K562 (cell line): Measurements from ENCODE around the gene SKAP2. TPM values are rescaled to one million over a fixed set of nuclear protein-coding genes. Genes with fewer than 3 reads are reported as not detected.

ENCODE experiments used
- ATAC-seq: fragments of 200-7000 bp; cut with Tn5 transposase; 3 replicates; pipeline ENCODE4 v1.9.1; 2020; ENCODE audit warnings: moderate library complexity
- BruUV-seq: library from RNA; stranded (reverse); fragments of 400-500 nt; replicated peaks from 2 replicates; lab custom pipeline; 2021; lab: Mats Ljungman, UMichigan
- CTCF ChIA-PET: fragments of 300-600 bp; formaldehyde crosslinking; extraction: SDS; loops from one replicate; lab custom pipeline; 2021; ENCODE audit warnings: low intra/inter-chr PET ratio; lab: Yijun Ruan, JAX
- POLR2A ChIA-PET: fragments of 300-600, 350-650 bp; sonication (Branson Sonifier 250); formaldehyde crosslinking; extraction: SDS; loops from one replicate; lab custom pipeline; 2021; ENCODE audit warnings: antibody characterized with exemption, inconsistent platforms; lab: Yijun Ruan, JAX
- DNase-seq, 4 experiments: peaks; one replicate each; pipeline versions ENCODE4 v3.0.0 to v3.0.0-alpha.2; 2011 to 2018; ENCODE audit warnings: low spot score in 3 of 4, mixed read lengths in 3 of 4; ENCODE audit errors: extremely low read depth in 1 of 4
- FAIRE-seq: peaks from 2 replicates; lab custom pipeline; 2011; peaks lifted over from hg19 to GRCh38; lab: Jason Lieb, UNC
- H2AFZ ChIP-seq: 2 replicates; pipeline ENCODE4 v1.6.0; 2011; ENCODE audit warnings: low read depth, low read length, control low read depth, inconsistent platforms
- H3K27ac ChIP-seq: fragments of 200-600 bp; 3 replicates; pipeline ENCODE4 v1.8.0; 2011; ENCODE audit warnings: low read depth, mild to moderate bottlenecking, control low read depth, inconsistent platforms, low read length, moderate library complexity, mixed read lengths; ENCODE audit errors: extremely low read depth
- H3K27me3 ChIP-seq, 2 experiments: fragments of 300-600 bp in 1 of 2; 2 replicates in 1 of 2; 3 replicates in 1 of 2; pipeline versions ENCODE4 v1.6.0 to v1.8.0; 2011; ENCODE audit warnings: inconsistent platforms in 2 of 2, low read length in 2 of 2, mild to moderate bottlenecking in 1 of 2, mixed read lengths in 1 of 2, moderate library complexity in 1 of 2; ENCODE audit not compliant: control insufficient read depth in 2 of 2, insufficient read depth in 2 of 2
- H3K36me3 ChIP-seq: fragments of 300-600 bp; 3 replicates; pipeline ENCODE4 v1.8.0; 2011; ENCODE audit warnings: mild to moderate bottlenecking, low read length, inconsistent platforms; ENCODE audit not compliant: control insufficient read depth, insufficient read depth
- H3K4me1 ChIP-seq, 2 experiments: fragments of 200-600 bp in 1 of 2; replicated peaks in 1 of 2; 2 replicates in 1 of 2; 3 replicates in 1 of 2; pipeline versions ENCODE4 v1.5.1 to v1.8.0; 2011; ENCODE audit warnings: inconsistent platforms in 2 of 2, low read length in 2 of 2, mild to moderate bottlenecking in 1 of 2, mixed read lengths in 1 of 2, moderate library complexity in 1 of 2; ENCODE audit not compliant: control insufficient read depth in 2 of 2, insufficient read depth in 2 of 2
- H3K4me2 ChIP-seq: 2 replicates; pipeline ENCODE4 v1.6.1; 2011; ENCODE audit warnings: low read length, control low read depth, inconsistent platforms, mixed read lengths; ENCODE audit not compliant: insufficient read depth
- H3K4me3 ChIP-seq: fragments of 200-600 bp; sonication (generic), shearing (Covaris generic); 2 replicates; pipeline ENCODE4 v1.5.1; 2016; ENCODE audit warnings: control low read depth, inconsistent platforms
- H3K79me2 ChIP-seq: fragments of 200-600 bp; 3 replicates; pipeline ENCODE4 v1.8.0; 2011; ENCODE audit warnings: low read length, inconsistent platforms; ENCODE audit not compliant: control insufficient read depth, insufficient read depth
- H3K9ac ChIP-seq, 2 experiments: 2 replicates each; pipeline versions ENCODE4 v1.6.0 to v1.6.1; 2011; ENCODE audit warnings: low read depth in 2 of 2, low read length in 2 of 2, control low read depth in 1 of 2, inconsistent platforms in 1 of 2, mild to moderate bottlenecking in 1 of 2, mixed read lengths in 1 of 2; ENCODE audit not compliant: insufficient read depth in 1 of 2
- H3K9me1 ChIP-seq: one replicate; pipeline ENCODE4 v1.6.0; 2011; ENCODE audit warnings: inconsistent platforms, mild to moderate bottlenecking, low read length, moderate library complexity; ENCODE audit not compliant: control insufficient read depth, insufficient read depth
- H3K9me3 ChIP-seq: replicated peaks from 2 replicates; pipeline ENCODE4 v1.5.1; 2011; ENCODE audit warnings: low read depth, low read length, inconsistent platforms; ENCODE audit not compliant: control insufficient read depth, insufficient read depth
- H4K20me1 ChIP-seq: replicated peaks from 2 replicates; pipeline ENCODE4 v1.6.1; 2011; ENCODE audit warnings: low read length, inconsistent platforms, mixed read lengths; ENCODE audit not compliant: control insufficient read depth, insufficient read depth
- CBX3 ChIP-seq, 2 experiments: IDR thresholded peaks; 1 replicate in 1 of 2; 2 replicates in 1 of 2; pipeline ENCODE4 v1.6.1; 2012; ENCODE audit warnings: inconsistent platforms in 2 of 2, low read length in 2 of 2, borderline replicate concordance in 1 of 2, control low read depth in 1 of 2
- CCAR2 ChIP-seq: fragments of 200-400 bp; formaldehyde crosslinking; IDR thresholded peaks from 2 replicates; pipeline ENCODE4 v1.6.1; 2017; ENCODE audit warnings: mild to moderate bottlenecking, low read depth, low read length
- EWSR1 ChIP-seq: fragments of 450-650 bp; IDR thresholded peaks from 2 replicates; pipeline ENCODE4 v1.6.1; 2018; ENCODE audit warnings: borderline replicate concordance, mild to moderate bottlenecking, low read depth, moderate library complexity; ENCODE audit not compliant: partially characterized antibody
- FOXA3 ChIP-seq, 2 experiments: fragments of 450-650 bp in 1 of 2; sonication (generic) in 1 of 2; formaldehyde crosslinking; IDR thresholded peaks in 1 of 2; conservative IDR thresholded peaks in 1 of 2; 2 replicates each; pipeline versions ENCODE4 v1.4.0 to v1.8.0; 2020 to 2022; ENCODE audit warnings: mild to moderate bottlenecking in 2 of 2, missing genetic modification reagents in 1 of 2
- KDM1A ChIP-seq, 2 experiments: fragments of 450-650 bp; IDR thresholded peaks; 2 replicates each; pipeline ENCODE4 v1.6.1; 2016; ENCODE audit warnings: mild to moderate bottlenecking in 2 of 2
- KDM2B ChIP-seq: fragments of 250-450 bp; sonication (Bioruptor Pico); IDR thresholded peaks from 2 replicates; pipeline ENCODE4 v1.8.0; 2021; ENCODE audit warnings: mild to moderate bottlenecking, moderate library complexity
- MBD2 ChIP-seq: sonication (generic); IDR thresholded peaks from 2 replicates; pipeline ENCODE4 v1.6.1; 2016; ENCODE audit warnings: low read depth, borderline replicate concordance
- POLR2H ChIP-seq: IDR thresholded peaks from 2 replicates; pipeline ENCODE4 v1.6.1; 2016; ENCODE audit warnings: missing genetic modification characterization, low read depth, mild to moderate bottlenecking, control low read depth, missing compliant biosample characterization, moderate library complexity
- PTBP1 ChIP-seq: fragments of 200-400 bp; formaldehyde crosslinking; IDR thresholded peaks from 2 replicates; pipeline ENCODE4 v1.6.1; 2017; ENCODE audit warnings: low read depth, low read length
- SIN3A ChIP-seq, 2 experiments: fragments of 150-350 bp in 1 of 2; IDR thresholded peaks; 2 replicates each; pipeline ENCODE4 v1.6.1; 2011 to 2016; ENCODE audit warnings: borderline replicate concordance in 2 of 2, low read depth in 2 of 2, low read length in 2 of 2, mild to moderate bottlenecking in 2 of 2, moderate library complexity in 2 of 2; ENCODE audit not compliant: control insufficient read depth in 1 of 2
- SMARCC2 ChIP-seq: fragments of 450-650 bp; IDR thresholded peaks from 2 replicates; pipeline ENCODE4 v1.6.1; 2017; ENCODE audit warnings: antibody characterized with exemption, moderate library complexity, mild to moderate bottlenecking, low read depth
- ZC3H4 ChIP-seq: sonication (generic); formaldehyde crosslinking; IDR thresholded peaks from 2 replicates; pipeline ENCODE4 v1.9.0; 2021; ENCODE audit warnings: missing genetic modification reagents, borderline replicate concordance
- ZNF197 ChIP-seq: fragments of 200-800 bp; sonication (Bioruptor generic); IDR thresholded peaks from 2 replicates; pipeline ENCODE4 v1.6.1; 2016; ENCODE audit warnings: low read depth, missing genetic modification characterization, missing compliant biosample characterization
- ZNF253 ChIP-seq: fragments of 250-450 bp; sonication (Bioruptor Pico); conservative IDR thresholded peaks from 2 replicates; pipeline ENCODE4 v1.6.1; 2021; ENCODE audit warnings: mild to moderate bottlenecking
- ZNF785 ChIP-seq: fragments of 250-450 bp; sonication (Bioruptor Pico); IDR thresholded peaks from 2 replicates; pipeline ENCODE4 v1.4.0; 2020; ENCODE audit warnings: mild to moderate bottlenecking
- WGBS: fragments of 100-300 bp; shearing (Covaris generic); methylation state at CpG from one replicate; pipeline ENCODE4 v1.1.6; 2016; ENCODE audit warnings: low coverage, mixed read lengths; ENCODE audit not compliant: insufficient coverage; ENCODE audit errors: missing lambda C conversion rate; 5-methylcytosine and 5-hydroxymethylcytosine counted together
- in situ Hi-C: fragments of 300-500 bp; cut with MboI; formaldehyde crosslinking; loops from 4 replicates; pipeline ENCODE4 v1.15.0; 2018; ENCODE audit warnings: inconsistent platforms, mixed read lengths
- intact Hi-C: fragments of 100-400 bp; cut with micrococcal nuclease; formaldehyde crosslinking; loops from 2 replicates; pipeline ENCODE4 v1.14.2; 2022
- polyA plus RNA-seq, 8 experiments: library from polyadenylated mRNA; depleted of rRNA in 4 of 8; stranded (reverse) in 5 of 8; unstranded in 3 of 8; fragments of >200 nt; fragmentation: Nextera tagmentation in 2 of 8; fragmentation: Illumina TruSeq in 1 of 8; extraction: Ambion mirVana in 2 of 8; extraction: Trizol in 1 of 8; gene quantifications; 2 replicates each; pipeline versions ENCODE4 v1.2.1 to v1.2.3, GENCODE V29; 2011 to 2014; ENCODE audit warnings: inconsistent platforms in 1 of 8, missing spikeins in 1 of 8
- total RNA-seq, 7 experiments: library from RNA; depleted of rRNA in 6 of 7; stranded (reverse); fragments of >200 nt in 6 of 7; fragmentation: Illumina TruSeq in 2 of 7; extraction: Trizol in 2 of 7; gene quantifications; 2 replicates each; pipeline versions ENCODE4 v1.2.1 to v1.2.3, GENCODE V29; 2011 to 2021; ENCODE audit warnings: low replicate concordance in 1 of 7
- TF ChIP-seq, protein P1 (sequence below): fragments of 250-450 bp; sonication (Bioruptor Pico); IDR thresholded peaks from 2 replicates; pipeline ENCODE4 v1.9.0; 2021; ENCODE audit warnings: mild to moderate bottlenecking
- TF ChIP-seq, protein P2 (sequence below): fragments of 450-650 bp; formaldehyde crosslinking; IDR thresholded peaks from 2 replicates; pipeline ENCODE4 v1.4.0; 2020; ENCODE audit warnings: mild to moderate bottlenecking, moderate library complexity
- TF ChIP-seq, protein P3 (sequence below), 2 experiments: fragments of 250-450 bp in 1 of 2; fragments of 450-650 bp in 1 of 2; sonication (Bioruptor Pico) in 1 of 2; IDR thresholded peaks; 2 replicates each; pipeline versions ENCODE4 v1.6.1 to v1.8.0; 2016 to 2021; ENCODE audit warnings: mild to moderate bottlenecking in 2 of 2, moderate library complexity in 2 of 2, missing compliant biosample characterization in 1 of 2, missing genetic modification characterization in 1 of 2

The SKAP2 gene
- total and polyA plus RNA-seq, 9 of the 15 experiments (the other 6 are each of a cell fraction or from before 2014, with no cell fraction given): 4.2 to 11.7 (median 8.3) TPM

DNA sequence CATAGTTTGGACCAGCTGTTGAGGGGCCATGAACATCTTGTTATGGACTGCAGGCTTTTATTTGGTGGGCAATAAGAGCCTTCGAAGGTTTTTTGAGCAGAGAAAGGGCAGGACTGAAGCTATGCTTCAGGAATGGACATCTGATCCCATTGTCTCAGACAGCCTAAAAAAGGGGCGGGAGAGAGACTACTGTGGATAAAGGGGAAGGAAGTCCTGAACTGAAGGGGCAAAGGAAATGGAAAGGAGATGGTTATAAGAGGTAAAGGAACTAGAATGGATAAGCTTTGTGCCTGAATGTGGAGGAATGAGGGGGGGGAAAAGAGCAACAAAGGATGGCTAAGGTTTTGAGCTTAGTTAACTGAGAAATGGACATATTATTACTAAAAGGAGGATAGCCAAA is 172.5 kb downstream of the SKAP2 start (continued):
- TF ChIP-seq PTBP1 (no peak), FOXA3 (CRISPR knock-in tag; conservative IDR thresholded peaks at IDR 0.05 in 1 of 2, IDR thresholded peaks at IDR 0.05 in 1 of 2) (no peak)
- TF ChIP-seq, all 486 proteins: peak for 0

DNA sequence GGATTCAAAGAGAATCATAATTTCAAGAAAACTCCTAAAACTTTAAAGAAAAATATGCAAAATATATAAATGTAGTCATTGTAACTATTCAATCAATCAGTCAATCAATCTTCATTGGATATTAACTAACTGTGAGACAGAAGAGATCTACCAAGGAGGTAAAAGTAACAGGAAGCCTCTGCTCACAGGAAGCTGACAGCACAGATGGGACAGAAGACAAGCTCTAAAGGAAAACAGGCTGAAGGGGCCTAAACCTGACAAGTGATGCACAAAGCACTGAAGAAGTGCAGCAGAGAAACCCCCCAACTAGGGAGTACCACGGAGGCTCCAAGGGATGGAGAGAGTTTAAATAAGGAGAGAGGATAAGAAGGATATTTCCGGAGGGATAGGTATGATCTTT is 173.0 kb downstream of the SKAP2 start:
- Histone ChIP-seq H3K9me3 (no peaks in the 10 kb centered on the region), H3K36me3 (no peaks in the 10 kb centered on the region), H3K4me3 (no peak overlapping the region), H3K79me2 (no peaks in the 10 kb centered on the region), H4K20me1 (no peaks in the 10 kb centered on the region)
- no peak for DNase-seq
- intact Hi-C loops: no loop called here
- in situ Hi-C loops: no loop called here
- TF ChIP-seq ZNF253 (CRISPR knock-in tag) (no peak), POLR2H (tag) (no peak), MBD2 (no peak), ZNF785 (CRISPR knock-in tag) (no peak), KDM1A (IDR thresholded peaks at IDR 0.05) (no peak), ZNF197 (CRISPR knock-in tag) (no peak), CCAR2 (no peak), SIN3A (IDR thresholded peaks at IDR 0.05; ENCODE audit: borderline replicate concordance in 2 of 2, control insufficient read depth in 1 of 2, low read depth in 2 of 2, low read length in 2 of 2) (no peak), KDM2B (no peak), CBX3 (IDR thresholded peaks at IDR 0.05; ENCODE audit: borderline replicate concordance in 1 of 2, low read length in 2 of 2) (no peak), EWSR1 (no peak), ZC3H4 (no peak), SMARCC2 (no peak)
- TF ChIP-seq, protein P1, sequence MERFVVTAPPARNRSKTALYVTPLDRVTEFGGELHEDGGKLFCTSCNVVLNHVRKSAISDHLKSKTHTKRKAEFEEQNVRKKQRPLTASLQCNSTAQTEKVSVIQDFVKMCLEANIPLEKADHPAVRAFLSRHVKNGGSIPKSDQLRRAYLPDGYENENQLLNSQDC: no peak
- TF ChIP-seq, protein P2, sequence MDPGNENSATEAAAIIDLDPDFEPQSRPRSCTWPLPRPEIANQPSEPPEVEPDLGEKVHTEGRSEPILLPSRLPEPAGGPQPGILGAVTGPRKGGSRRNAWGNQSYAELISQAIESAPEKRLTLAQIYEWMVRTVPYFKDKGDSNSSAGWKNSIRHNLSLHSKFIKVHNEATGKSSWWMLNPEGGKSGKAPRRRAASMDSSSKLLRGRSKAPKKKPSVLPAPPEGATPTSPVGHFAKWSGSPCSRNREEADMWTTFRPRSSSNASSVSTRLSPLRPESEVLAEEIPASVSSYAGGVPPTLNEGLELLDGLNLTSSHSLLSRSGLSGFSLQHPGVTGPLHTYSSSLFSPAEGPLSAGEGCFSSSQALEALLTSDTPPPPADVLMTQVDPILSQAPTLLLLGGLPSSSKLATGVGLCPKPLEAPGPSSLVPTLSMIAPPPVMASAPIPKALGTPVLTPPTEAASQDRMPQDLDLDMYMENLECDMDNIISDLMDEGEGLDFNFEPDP (CRISPR knock-in tag): no peak
- TF ChIP-seq, protein P3, sequence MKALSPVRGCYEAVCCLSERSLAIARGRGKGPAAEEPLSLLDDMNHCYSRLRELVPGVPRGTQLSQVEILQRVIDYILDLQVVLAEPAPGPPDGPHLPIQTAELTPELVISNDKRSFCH (CRISPR knock-in tag; IDR thresholded peaks at IDR 0.05): no peak
- TF ChIP-seq, protein P3 (tag; IDR thresholded peaks at IDR 0.05): no peak
- TF ChIP-seq, all 486 proteins: peak for 0
- Histone ChIP-seq H3K9me1 (no peaks in the 10 kb centered on the region), H3K27ac (no peak overlapping the region), H3K4me1 (peaks cover 0 to 12% of the 10 kb centered on the region in 2 experiments; a peak in 3 of 5 replicates), H3K27me3 (no peaks in the 10 kb centered on the region), H3K4me2 (no peak overlapping the region), H2AFZ (no peak overlapping the region), H3K9ac (no peak overlapping the region)
- FAIRE-seq: no peak
- WGBS: 3% methylated on average over 2 of the region's 2 CpGs
- POLR2A ChIA-PET: no interaction called here
- no TSS peak for BruUV-seq
- ATAC-seq: no peak
- CTCF ChIA-PET: no interaction called here
